PC-9 (cell line): Measurements from ENCODE around the gene CDK11A.
"Not testable (repeated sequence)": the region's sequence is repeated elsewhere in the genome, so short reads cannot be mapped to it uniquely, and the experiment has no call there.

Source experiments
- EZH2 ChIP-seq: fragments of 200-600 bp; sonication (generic); IDR thresholded peaks from 2 replicates; pipeline ENCODE4 v1.8.0; 2017; ENCODE audit warnings: antibody characterized with exemption, low read depth
- TF ChIP-seq, protein P1 (sequence below): fragments of 200-600 bp; sonication (generic); conservative IDR thresholded peaks from 2 replicates; pipeline ENCODE4 v1.6.1; 2017; ENCODE audit warnings: mixed run types, antibody characterized with exemption, mild to moderate bottlenecking, moderate library complexity

DNA sequence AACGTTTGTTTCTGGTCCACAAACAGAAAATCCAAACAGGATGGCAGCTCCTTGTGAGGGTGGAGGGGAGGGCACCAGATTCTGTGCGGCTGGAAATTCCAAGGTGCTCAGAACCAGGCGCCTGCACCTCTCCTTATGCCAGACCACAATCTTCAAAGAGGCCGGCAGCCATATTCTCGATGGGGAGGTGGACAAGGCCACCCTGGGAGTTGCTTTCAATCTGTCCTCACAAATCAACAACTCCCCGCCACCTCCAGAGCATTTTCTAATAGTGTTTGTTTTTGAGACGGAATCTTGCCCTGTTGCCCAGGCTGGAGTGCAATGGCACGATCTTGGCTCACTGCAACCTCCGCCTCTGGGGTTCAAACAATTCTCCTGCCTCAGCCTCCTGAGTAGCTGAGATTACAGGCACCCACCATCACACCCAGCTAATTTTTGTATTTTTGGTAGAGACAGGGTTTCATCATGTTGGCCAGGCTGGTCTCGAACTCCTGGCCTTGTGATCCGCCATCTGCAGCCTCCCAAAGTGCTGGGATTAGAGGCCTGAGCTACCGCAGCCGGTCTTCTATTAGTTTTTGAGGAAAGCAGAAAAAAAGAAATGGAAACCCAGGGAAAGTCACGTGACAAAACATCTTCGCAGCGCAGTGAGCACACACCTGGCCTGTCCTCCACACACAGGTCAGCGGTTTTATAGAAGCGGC is 5.1 kb upstream of the CDK11A start:
- TF ChIP-seq, protein P1, sequence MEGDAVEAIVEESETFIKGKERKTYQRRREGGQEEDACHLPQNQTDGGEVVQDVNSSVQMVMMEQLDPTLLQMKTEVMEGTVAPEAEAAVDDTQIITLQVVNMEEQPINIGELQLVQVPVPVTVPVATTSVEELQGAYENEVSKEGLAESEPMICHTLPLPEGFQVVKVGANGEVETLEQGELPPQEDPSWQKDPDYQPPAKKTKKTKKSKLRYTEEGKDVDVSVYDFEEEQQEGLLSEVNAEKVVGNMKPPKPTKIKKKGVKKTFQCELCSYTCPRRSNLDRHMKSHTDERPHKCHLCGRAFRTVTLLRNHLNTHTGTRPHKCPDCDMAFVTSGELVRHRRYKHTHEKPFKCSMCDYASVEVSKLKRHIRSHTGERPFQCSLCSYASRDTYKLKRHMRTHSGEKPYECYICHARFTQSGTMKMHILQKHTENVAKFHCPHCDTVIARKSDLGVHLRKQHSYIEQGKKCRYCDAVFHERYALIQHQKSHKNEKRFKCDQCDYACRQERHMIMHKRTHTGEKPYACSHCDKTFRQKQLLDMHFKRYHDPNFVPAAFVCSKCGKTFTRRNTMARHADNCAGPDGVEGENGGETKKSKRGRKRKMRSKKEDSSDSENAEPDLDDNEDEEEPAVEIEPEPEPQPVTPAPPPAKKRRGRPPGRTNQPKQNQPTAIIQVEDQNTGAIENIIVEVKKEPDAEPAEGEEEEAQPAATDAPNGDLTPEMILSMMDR: not testable (repeated sequence)
- TF ChIP-seq EZH2: not testable (repeated sequence)
